Osteoblast (primary cell): Measurements from ENCODE around the gene GAL. TPM values are rescaled to one million over a fixed set of nuclear protein-coding genes. Genes with fewer than 3 reads are reported as not detected.

ENCODE experiments used
- DNase-seq: peaks from one replicate; pipeline ENCODE4 v3.0.0; 2011; ENCODE audit warnings: low spot score, mixed read lengths; ENCODE audit not compliant: insufficient read length; ENCODE audit errors: missing footprints
- H2AFZ ChIP-seq: 2 replicates; pipeline ENCODE4 v1.6.0; 2011; ENCODE audit warnings: mild to moderate bottlenecking, low read length
- H3K27ac ChIP-seq: 2 replicates; pipeline ENCODE4 v1.5.1; 2011; ENCODE audit warnings: mild to moderate bottlenecking, low read depth, low read length, moderate library complexity
- H3K27me3 ChIP-seq: 2 replicates; pipeline ENCODE4 v1.6.0; 2012; ENCODE audit warnings: mild to moderate bottlenecking, control low read depth, inconsistent platforms, low read length, moderate library complexity; ENCODE audit not compliant: insufficient read depth
- H3K36me3 ChIP-seq: 2 replicates; pipeline ENCODE4 v1.5.1; 2011; ENCODE audit warnings: mild to moderate bottlenecking, low read length, control low read depth, moderate library complexity; ENCODE audit not compliant: insufficient read depth
- H3K4me1 ChIP-seq: 2 replicates; pipeline ENCODE4 v1.5.1; 2011; ENCODE audit warnings: mild to moderate bottlenecking, low read length, control low read depth, moderate library complexity; ENCODE audit not compliant: insufficient read depth
- H3K4me2 ChIP-seq: 2 replicates; pipeline ENCODE4 v1.6.0; 2011; ENCODE audit warnings: mild to moderate bottlenecking, low read length; ENCODE audit not compliant: insufficient read depth
- H3K4me3 ChIP-seq: fragments of 200-600 bp; sonication (generic); 3 replicates; pipeline ENCODE4 v1.5.1; 2012; ENCODE audit warnings: mild to moderate bottlenecking, low read length, inconsistent platforms; ENCODE audit not compliant: insufficient read depth
- H3K79me2 ChIP-seq: 2 replicates; pipeline ENCODE4 v1.6.0; 2012; ENCODE audit warnings: mild to moderate bottlenecking, low read length, control low read depth, inconsistent platforms; ENCODE audit not compliant: insufficient read depth
- H3K9me3 ChIP-seq: 2 replicates; pipeline ENCODE4 v1.5.1; 2011; ENCODE audit warnings: low read depth, low read length, control low read depth
- H4K20me1 ChIP-seq: 2 replicates; pipeline ENCODE4 v1.6.0; 2012; ENCODE audit warnings: mild to moderate bottlenecking, low read length, control low read depth; ENCODE audit not compliant: insufficient read depth
- total RNA-seq: library from RNA; depleted of rRNA; stranded (reverse); fragments of >200 nt; gene quantifications from 2 replicates; pipeline ENCODE4 v1.2.3, GENCODE V29; 2012
- TF ChIP-seq, protein P1 (sequence below): IDR thresholded peaks from 2 replicates; pipeline ENCODE4 v1.5.1; 2011; ENCODE audit warnings: mild to moderate bottlenecking, low read depth, low read length, moderate library complexity; ENCODE audit errors: extremely low read depth

GAL gene
- total RNA-seq, 1 donor = not detected

DNA sequence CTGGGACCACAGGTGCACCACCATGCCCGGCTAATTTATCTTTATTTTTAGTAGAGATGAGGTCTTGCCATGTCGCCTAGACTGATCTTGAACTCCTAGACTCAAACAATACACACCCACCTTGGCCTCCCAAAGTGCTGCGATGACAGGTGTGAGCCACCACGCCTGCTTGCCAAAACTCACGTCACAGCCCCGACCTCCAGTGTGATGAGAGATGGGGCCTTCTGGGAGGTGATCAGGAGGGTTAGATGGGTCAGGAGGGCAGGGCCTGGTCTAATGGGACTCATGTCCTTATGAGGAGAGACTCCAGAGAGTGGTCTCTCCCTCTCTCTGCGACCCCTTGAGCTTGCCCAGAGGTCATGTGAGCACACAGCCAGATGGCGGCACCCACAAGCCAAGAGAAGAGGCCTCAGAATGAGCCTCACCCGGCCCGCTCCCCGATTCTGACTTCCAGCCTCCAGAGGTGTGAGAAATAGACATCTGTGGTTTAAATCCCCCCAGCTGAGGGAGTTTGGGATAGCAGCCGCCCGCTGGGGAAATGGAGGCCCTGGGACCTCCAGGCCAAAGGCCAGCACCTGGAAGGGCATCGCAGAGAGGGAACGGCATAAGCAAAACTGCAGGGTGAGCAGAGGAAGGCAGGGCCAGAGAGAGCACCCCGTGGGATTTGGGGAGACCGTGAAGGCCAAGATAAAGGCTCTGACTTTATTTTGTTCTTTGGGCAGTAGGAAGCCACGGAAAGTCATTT is 24.1 kb upstream of the GAL start:
- H3K4me1 ChIP-seq = peaks cover 13% of the 10 kb centered on the region
- H3K27ac ChIP-seq = no peak overlapping the region
- H4K20me1 ChIP-seq = peaks cover 5% of the 10 kb centered on the region
- H3K4me2 ChIP-seq = no peak overlapping the region
- H3K79me2 ChIP-seq = no peaks in the 10 kb centered on the region
- no peak for DNase-seq
- H3K4me3 ChIP-seq = no peak overlapping the region
- TF ChIP-seq, protein P1, sequence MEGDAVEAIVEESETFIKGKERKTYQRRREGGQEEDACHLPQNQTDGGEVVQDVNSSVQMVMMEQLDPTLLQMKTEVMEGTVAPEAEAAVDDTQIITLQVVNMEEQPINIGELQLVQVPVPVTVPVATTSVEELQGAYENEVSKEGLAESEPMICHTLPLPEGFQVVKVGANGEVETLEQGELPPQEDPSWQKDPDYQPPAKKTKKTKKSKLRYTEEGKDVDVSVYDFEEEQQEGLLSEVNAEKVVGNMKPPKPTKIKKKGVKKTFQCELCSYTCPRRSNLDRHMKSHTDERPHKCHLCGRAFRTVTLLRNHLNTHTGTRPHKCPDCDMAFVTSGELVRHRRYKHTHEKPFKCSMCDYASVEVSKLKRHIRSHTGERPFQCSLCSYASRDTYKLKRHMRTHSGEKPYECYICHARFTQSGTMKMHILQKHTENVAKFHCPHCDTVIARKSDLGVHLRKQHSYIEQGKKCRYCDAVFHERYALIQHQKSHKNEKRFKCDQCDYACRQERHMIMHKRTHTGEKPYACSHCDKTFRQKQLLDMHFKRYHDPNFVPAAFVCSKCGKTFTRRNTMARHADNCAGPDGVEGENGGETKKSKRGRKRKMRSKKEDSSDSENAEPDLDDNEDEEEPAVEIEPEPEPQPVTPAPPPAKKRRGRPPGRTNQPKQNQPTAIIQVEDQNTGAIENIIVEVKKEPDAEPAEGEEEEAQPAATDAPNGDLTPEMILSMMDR = no peak
- H3K36me3 ChIP-seq = no peaks in the 10 kb centered on the region
- peaks cover 76% of the 10 kb centered on the region for H3K27me3 ChIP-seq
- H3K9me3 ChIP-seq = no peaks in the 10 kb centered on the region
- no peak overlapping the region for H2AFZ ChIP-seq

DNA sequence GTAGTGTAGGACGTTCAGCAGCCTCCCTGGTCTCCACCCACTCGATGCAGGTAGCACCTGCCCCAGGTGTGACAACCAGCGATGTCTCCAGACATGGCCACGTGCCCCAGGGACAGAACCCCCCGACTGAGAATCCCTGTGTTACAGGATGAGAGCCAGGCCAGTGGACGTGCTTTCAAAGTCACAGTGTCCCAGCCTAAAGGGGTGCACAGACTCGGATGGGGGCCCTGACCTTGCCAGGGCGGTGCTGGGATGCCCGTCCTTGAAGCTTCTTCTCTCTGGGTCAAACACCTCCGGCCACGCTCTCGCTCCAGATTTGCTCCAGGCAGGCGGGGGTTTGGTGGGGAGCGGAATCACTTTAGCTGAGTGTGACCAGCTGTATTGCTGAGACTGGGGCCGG is 23.3 kb upstream of the GAL start:
- Histone ChIP-seq H3K4me2 (no peak overlapping the region), H3K79me2 (no peaks in the 10 kb centered on the region), H3K4me3 (no peak overlapping the region), H3K36me3 (no peaks in the 10 kb centered on the region), H3K9me3 (no peaks in the 10 kb centered on the region), H2AFZ (no peak overlapping the region), H3K4me1 (peaks cover 13% of the 10 kb centered on the region), H3K27me3 (peaks cover 69% of the 10 kb centered on the region), H3K27ac (no peak overlapping the region), H4K20me1 (peaks cover 7% of the 10 kb centered on the region)
- DNase-seq = peak; percentile 48
- TF ChIP-seq, protein P1 = no peak

DNA sequence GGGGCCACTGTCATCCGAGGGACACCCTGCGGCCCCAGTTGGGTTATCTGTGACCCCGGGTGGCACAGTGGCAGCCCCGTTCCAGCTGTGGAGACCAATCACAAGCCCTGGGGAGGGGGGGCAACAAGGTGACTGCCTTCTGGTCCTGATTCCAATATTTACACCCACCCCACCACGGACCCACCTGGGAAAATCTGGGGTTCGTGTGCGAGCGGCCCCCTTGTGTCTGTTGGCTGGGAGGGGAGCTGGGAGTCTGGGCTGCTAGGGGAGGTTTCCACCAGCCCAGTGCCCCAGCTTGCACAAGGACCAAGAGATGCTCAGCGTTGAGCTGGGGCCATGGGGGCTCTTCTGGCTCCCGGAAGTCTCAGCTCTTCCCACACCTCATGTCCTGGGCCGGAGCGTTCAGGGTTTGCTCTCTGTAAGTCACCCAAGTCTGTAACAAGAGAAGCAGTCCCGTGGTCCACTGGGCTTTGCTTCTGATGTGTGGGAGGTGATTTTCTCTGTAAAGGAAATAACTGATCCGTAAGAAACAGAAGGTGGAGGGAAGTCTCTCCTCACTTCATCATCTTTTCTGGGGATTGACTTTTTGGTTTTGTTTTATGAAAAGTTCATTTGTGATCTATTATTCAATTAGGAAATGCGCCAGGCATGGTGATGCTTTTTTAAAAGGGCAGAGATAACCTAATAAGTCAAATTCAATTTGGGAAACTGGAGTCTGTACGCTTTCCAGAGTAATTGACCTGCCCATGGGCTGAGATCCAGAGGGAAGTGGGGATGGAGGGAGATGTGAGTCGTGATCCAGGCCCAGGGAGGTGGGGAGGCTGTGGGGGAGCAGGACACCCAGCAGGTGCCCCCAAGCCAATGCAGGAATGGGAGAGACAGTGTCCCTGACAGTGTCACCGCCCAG is 22.4 kb upstream of the GAL start:
- peaks cover 7% of the 10 kb centered on the region for H4K20me1 ChIP-seq
- H3K79me2 ChIP-seq = no peaks in the 10 kb centered on the region
- TF ChIP-seq, protein P1 = no peak
- no peaks in the 10 kb centered on the region for H3K9me3 ChIP-seq
- H3K27ac ChIP-seq = no peak overlapping the region
- no peak overlapping the region for H3K4me2 ChIP-seq
- H3K27me3 ChIP-seq = peaks cover 64% of the 10 kb centered on the region
- peaks cover 13% of the 10 kb centered on the region for H3K4me1 ChIP-seq
- no peaks in the 10 kb centered on the region for H3K36me3 ChIP-seq
- no peak overlapping the region for H2AFZ ChIP-seq
- peak; percentile 67 for DNase-seq
- no peak overlapping the region for H3K4me3 ChIP-seq

DNA sequence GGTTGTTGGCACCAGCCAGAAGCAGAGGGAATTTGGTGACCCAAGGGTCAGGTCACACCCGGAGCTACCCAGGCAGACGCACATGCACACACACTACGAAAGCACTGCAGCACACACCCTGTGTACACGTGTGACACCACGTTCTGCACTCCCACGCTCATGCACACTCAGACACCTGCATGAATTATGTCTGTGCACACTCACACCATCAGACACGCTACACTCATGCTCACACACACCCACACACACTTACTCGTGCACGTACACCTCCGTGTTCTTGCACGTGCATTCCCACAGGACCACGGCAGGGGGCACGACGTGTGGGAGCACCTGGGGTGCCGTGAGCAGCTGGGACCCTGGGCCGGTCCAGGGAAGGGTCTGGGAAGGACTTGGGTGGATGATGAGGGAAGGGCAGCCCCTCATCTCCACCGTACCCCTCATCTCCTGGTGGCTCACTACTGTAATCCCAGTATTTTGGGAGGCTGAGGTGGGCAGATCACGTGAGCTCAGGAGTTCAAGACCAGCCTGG is 20.8 kb upstream of the GAL start:
- Histone ChIP-seq H3K4me1 (peaks cover 12% of the 10 kb centered on the region), H3K27ac (no peak overlapping the region), H3K9me3 (no peaks in the 10 kb centered on the region), H4K20me1 (peaks cover 7% of the 10 kb centered on the region), H3K4me2 (no peak overlapping the region), H2AFZ (no peak overlapping the region), H3K27me3 (peaks cover 51% of the 10 kb centered on the region), H3K4me3 (no peak overlapping the region), H3K79me2 (no peaks in the 10 kb centered on the region), H3K36me3 (no peaks in the 10 kb centered on the region)
- TF ChIP-seq, protein P1 = no peak
- no peak for DNase-seq
